Nephron progenitor cell (in vitro differentiated cells): ENCODE results near the gene SIN3A.

Experiments used
- DNase-seq: peaks from one replicate; pipeline ENCODE4 v3.0.0; 2021
- H3K27ac Mint-ChIP-seq: 2 replicates; pipeline ENCODE4 v1.8.0; 2021; ENCODE audit warnings: mild to moderate bottlenecking, moderate library complexity, mixed read lengths
- H3K27me3 Mint-ChIP-seq: 2 replicates; pipeline ENCODE4 v1.8.0; 2021; ENCODE audit warnings: mild to moderate bottlenecking, low read depth, mixed read lengths; ENCODE audit not compliant: poor library complexity
- H3K36me3 Mint-ChIP-seq: 2 replicates; pipeline ENCODE4 v1.8.0; 2021; ENCODE audit warnings: low read depth, mixed read lengths
- H3K4me1 Mint-ChIP-seq: 2 replicates; pipeline ENCODE4 v1.8.0; 2021; ENCODE audit warnings: mixed read lengths
- H3K4me3 Mint-ChIP-seq: 2 replicates; pipeline ENCODE4 v1.8.0; 2021; ENCODE audit warnings: mild to moderate bottlenecking, moderate library complexity, mixed read lengths
- H3K9me3 Mint-ChIP-seq: 2 replicates; pipeline ENCODE4 v1.8.0; 2021; ENCODE audit warnings: mild to moderate bottlenecking, moderate library complexity, mixed read lengths
- CTCF ChIP-seq: fragments of 200-600 bp; sonication (generic); IDR thresholded peaks from 2 replicates; pipeline ENCODE4 v1.5.0; 2021; ENCODE audit warnings: antibody characterized with exemption

Gene SIN3A

GRCh38 chr15:75371486-75371885 is 80.0 kb downstream of the SIN3A start:
- peaks cover 51% of the 10 kb centered on the region for H3K36me3 Mint-ChIP-seq
- H3K27me3 Mint-ChIP-seq: no peaks in the 10 kb centered on the region
- no peak overlapping the region for H3K27ac Mint-ChIP-seq
- no peak for DNase-seq
- H3K9me3 Mint-ChIP-seq: no peaks in the 10 kb centered on the region
- no peak for TF ChIP-seq CTCF
- peaks cover 15% of the 10 kb centered on the region for H3K4me1 Mint-ChIP-seq
- no peak overlapping the region for H3K4me3 Mint-ChIP-seq

GRCh38 chr15:75369897-75370581 is 81.5 kb downstream of the SIN3A start:
- Mint-ChIP-seq H3K4me1 (peaks cover 15% of the 10 kb centered on the region), H3K9me3 (no peaks in the 10 kb centered on the region), H3K4me3 (peak overlapping the region; percentile 92), H3K36me3 (peaks cover 37% of the 10 kb centered on the region), H3K27me3 (no peaks in the 10 kb centered on the region), H3K27ac (peak overlapping the region; percentile 76)
- no peak for DNase-seq
- TF ChIP-seq CTCF: no peak

- Mint-ChIP-seq H3K27ac (peak overlapping the region; percentile 98), H3K27me3 (no peaks in the 10 kb centered on the region), H3K4me1 (peaks cover 15% of the 10 kb centered on the region), H3K4me3 (peak overlapping the region; percentile 92), H3K9me3 (no peaks in the 10 kb centered on the region), H3K36me3 (peaks cover 28% of the 10 kb centered on the region)
- DNase-seq: peak; percentile 26
- no peak for TF ChIP-seq CTCF
These were observed 82.7 kb downstream of the SIN3A start for GRCh38 chr15:75368689-75369239.

- Mint-ChIP-seq H3K27ac (peak within 1 kb of the TSS; percentile 98), H3K36me3 (peaks cover 21% of the 10 kb centered on the region), H3K4me3 (peak within 1 kb of the TSS; percentile 92), H3K9me3 (no peaks in the 10 kb centered on the region), H3K4me1 (peaks cover 15% of the 10 kb centered on the region), H3K27me3 (no peaks in the 10 kb centered on the region)
- peak; percentile 48 for TF ChIP-seq CTCF
- DNase-seq: peak; percentile 94
These were observed 83.4 kb downstream of the SIN3A start, which contains the start of gene MAN2C1 for GRCh38 chr15:75367913-75368688. MAN2C1 (minus strand) TSS chr15:75368607; CDS start chr15:75368583, 24 bp downstream.

- peak overlapping the region; percentile 92 for H3K4me3 Mint-ChIP-seq
- H3K4me1 Mint-ChIP-seq: peaks cover 15% of the 10 kb centered on the region
- no peaks in the 10 kb centered on the region for H3K9me3 Mint-ChIP-seq
- H3K36me3 Mint-ChIP-seq: peaks cover 17% of the 10 kb centered on the region
- TF ChIP-seq CTCF: no peak
- H3K27ac Mint-ChIP-seq: peak overlapping the region; percentile 92
- H3K27me3 Mint-ChIP-seq: no peaks in the 10 kb centered on the region
- no peak for DNase-seq
These were observed 84.0 kb downstream of the SIN3A start for GRCh38 chr15:75367406-75367912.
